HG03457 (cell line): ENCODE data around the gene EYA2.
"Not testable (repeated sequence)": the region's sequence is repeated elsewhere in the genome, so short reads cannot be mapped to it uniquely, and the experiment has no call there.

Experiments used
- ATAC-seq: cut with Tn5 transposase; IDR thresholded peaks from one replicate; pipeline ENCODE4 v1.9.1; 2021; ENCODE audit warnings: moderate number of reproducible peaks; ENCODE audit not compliant: unreplicated experiment

EYA2 gene

DNA sequence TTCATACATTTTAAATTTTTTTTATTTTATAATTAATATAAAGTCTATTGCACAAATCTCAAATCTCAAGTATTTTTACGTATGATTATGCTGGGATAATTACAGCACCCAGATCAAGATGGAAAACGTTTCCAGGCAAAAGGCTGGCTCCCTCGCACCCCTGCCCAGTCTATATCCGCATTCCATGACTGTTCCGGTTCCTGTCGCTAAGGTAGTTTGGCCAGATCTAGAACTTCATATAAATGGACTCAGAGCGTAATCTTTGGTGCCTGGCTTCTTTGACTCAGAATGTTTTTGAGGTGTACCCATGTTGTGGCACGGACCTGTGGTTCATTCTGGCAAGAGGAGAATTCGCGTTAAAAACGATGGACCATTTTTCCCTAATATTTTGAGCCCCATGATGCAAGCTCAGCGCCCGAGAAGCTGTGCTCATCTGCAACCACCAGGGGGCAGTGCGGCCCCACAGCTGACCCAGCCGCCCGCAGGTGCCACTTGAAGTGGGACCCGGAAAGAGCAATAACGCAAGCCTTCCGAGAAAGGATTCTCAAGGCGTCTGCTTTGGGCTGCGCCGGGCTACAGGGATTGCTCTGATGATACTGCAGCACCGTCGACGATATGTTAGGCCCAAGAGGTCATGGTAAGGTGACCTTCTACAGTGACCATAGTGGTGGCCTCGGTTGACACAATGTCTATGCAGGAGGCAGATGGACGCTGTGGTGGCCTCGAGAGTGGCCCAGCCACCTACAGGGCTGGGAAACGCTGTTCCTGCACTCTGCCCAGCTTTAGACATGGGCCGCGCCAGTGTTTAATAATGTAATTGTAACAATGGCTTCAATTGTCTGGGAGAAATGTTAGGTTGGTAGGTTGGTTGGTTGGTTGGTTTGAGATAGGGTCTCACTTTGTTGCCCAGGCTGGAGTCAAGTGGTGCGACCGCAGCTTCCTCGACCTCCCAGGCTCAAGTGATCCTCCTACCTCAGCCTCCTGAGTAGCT, 301.7 kb downstream of the EYA2 start:
- ATAC-seq, result no peak

DNA sequence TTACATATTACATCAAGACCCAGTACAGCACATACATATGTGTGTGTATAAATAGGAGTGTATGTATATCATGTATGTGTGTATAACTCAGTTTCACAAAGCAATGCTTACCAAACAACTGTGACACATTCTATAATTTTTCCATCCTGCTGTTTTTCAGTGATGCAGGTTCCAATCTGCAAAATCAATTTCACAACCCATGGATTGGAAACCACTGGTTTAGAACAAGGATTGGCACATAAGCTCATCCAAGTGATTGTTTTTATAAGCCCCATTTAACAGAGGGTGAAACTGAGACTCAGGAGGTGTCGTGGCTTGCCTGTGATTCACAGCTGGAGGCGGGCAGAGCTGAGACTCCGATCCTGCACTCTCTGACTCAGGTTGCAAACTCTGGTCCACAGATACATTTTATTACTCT, 303.6 kb downstream of the EYA2 start:
- no peak for ATAC-seq

DNA sequence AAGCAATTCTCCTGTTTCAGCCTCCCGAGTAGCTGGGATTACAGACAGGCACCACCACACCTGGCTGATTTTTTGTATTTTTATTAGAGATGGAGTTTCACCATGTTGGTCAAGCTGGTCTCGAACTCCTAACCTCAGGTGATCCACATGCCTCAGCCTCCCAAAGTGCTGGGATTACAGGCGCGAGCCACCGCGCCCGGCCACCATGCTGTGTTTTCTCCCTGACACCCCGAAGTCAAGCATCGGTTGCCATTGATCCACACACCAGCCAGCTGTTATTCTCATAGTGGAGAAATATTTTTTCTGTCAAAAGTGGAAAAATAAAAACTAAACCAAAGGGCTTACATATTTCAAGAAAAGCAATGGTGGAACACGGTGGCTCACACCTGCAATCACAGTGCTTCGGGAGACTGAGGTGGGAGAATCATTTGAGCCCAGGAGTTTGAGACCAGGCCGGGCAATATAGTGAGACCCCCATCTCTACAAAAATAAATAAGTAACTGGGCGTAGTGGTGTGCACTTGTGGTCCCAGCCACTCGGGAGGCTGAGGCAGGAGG, 304.4 kb downstream of the EYA2 start:
- ATAC-seq, result no peak

DNA sequence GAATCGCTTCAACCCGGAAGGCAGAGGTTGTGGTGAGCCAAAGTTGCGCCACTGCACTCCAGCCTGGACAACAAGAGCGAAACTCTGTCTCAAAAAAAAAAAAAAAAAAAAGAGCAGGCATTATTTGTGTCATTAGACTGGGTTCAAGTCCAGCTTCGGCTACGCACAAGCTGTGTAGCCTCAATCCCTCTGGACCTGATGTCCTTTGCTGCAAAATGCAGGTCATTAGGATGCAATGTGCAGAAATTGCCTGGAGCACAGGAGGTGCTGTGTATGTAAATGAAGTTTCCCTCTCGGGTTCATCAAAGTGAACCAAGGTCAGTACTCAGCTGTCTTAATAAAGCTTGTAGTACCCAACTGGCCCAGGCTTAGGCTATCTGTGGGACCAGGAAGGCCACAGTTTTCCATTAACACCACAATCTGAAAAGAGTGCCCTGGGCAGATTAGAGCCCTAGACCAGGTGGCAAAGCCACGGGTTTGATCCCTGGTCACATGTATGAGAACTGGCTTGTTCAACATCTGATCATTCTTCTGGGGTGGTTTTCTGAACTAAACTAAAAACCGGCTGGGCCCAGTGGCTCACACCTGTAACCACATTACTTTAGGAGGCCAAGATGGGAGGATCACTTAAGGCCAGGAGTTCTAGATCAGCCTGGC, 306.6 kb downstream of the EYA2 start:
- no peak for ATAC-seq

DNA sequence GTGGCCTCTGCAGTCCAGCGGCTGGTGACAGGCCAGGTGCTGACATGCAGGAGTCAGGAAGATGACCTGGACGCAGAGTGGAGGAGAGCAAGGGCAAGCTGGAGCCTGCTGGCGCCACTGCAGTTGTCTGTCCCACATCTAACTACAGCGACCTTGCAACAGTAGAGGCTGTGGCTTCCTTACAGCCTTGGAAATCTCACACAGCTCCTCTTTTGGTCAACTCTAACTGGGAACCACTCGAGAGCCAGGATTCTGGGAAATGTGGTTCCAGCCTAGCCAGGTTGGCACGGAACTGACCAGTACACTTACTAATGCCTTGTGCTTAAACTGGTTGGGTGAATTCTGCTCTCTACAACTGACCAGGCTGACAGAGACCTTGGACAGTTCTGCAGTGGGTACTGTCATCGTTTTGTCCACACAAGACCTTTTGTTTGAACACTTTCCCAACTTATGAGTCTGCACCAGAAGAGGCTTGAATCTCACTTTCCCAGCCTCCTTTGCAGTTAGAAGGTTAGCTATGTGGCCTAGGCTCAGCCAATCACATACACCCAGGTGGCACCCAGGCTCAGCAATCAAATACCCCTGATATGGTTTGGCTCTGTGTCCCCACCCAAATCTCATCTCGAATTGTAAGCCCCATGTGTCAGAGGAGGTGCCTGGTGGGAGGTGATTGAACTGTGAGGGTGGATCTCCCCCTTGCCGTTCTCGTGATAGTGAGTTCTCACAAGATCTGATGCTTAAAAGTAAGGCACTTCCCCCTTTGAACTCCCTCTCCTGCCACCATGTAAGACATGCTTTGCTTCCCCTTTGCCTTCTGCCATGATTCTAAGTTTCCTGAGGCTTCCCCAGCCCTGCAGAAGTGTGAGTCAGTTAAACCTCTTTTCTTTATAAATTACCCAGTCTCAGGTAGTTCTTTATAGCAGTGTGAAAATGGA, 308.4 kb downstream of the EYA2 start:
- ATAC-seq, result no peak

DNA sequence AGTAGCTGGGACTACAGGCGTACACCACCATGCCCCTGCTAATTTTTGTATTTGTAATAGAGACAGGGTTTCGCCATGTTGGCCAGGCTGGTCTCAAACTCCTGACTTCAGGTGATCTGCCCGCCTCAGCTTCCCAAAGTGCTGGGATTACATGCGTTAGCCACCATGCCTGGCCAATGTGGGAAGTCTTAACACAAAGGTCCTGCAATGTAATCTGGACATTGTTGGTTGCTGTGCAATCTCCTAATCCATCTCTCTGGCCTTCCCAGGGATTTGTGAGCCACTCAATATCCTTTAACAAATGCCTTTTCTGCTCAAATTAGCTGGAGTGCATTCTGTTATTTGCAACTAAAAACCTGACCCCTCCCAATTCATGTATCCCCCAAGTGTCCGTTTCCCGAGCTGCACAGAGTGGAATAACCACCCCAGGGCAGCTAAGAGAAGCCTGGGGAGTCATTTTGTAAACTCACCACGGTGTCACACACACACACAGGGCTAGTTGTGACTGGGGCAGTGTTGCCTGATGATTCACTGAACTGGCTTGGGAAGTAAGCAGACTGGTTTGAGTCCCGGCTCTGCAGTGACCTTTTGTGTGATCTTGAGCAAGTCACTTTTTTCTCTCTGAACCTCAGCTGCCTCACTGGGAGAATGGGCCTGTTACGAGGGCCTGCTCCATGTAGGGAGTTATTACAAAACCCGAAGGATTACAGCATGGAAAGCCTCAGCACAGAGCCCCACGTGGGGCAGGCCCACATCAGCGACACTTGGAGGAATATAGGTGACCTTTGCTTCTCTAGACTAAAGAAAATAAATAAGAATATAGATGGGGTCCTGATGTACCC, 309.6 kb downstream of the EYA2 start:
- no peak for ATAC-seq

DNA sequence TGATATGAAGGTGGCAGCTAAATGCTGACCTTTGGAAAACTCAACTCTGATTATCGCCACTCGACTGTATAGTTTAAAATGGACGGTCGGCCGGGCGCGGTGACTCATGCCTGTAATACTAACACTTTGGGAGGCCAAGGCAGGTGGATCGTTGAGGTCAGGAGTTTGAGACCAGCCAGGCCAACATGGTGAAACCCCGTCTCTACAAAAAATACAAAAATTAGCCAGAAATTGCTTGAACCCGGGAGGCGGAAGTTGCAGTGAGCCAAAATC, 310.1 kb downstream of the EYA2 start:
- ATAC-seq, result not testable (repeated sequence)

DNA sequence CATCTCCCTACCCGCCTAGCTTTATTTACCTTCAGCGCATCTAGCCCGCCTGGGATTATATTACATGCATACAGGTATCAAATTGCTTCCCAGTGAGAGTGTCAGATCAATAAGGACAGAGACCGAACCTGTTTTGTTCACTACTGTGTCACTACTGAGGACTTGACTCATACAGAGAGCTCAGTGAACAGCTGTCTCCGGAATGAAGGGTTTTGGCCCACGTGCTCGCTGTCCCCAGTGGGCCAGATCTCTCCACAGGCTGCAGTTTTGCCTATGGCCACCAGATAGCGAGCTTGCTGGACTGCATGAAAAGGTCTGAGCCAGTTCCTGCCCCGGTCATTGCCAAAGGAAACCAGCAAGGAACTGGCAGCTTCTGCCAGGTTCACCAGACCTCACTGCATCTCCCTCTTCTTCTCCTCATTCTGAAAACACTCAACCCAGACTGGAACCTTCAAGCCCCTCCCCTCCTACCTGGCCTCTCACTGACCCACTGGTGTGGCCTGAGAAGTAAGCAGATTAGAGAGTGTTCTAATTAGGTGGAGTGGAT, 311.0 kb downstream of the EYA2 start:
- no peak for ATAC-seq

DNA sequence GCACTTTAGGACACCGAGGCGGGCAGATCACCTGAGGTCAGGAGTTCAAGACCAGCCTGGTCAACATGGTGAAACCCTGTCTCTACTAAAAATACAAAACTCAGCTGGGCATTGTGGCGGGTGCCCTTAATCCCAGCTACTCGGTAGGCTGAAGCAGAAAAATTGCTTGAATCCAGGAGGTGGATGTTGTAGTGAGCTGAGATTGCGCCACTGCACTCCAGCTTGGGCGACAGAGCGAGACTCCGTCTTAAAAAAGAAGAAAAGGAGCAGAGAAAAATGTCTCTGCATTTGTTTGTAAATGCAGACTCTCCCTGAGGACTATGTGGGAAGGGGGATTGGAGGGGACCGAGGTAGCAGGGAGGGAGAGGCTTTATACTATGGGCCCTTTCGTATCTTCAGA, 311.9 kb downstream of the EYA2 start:
- not testable (repeated sequence) for ATAC-seq

DNA sequence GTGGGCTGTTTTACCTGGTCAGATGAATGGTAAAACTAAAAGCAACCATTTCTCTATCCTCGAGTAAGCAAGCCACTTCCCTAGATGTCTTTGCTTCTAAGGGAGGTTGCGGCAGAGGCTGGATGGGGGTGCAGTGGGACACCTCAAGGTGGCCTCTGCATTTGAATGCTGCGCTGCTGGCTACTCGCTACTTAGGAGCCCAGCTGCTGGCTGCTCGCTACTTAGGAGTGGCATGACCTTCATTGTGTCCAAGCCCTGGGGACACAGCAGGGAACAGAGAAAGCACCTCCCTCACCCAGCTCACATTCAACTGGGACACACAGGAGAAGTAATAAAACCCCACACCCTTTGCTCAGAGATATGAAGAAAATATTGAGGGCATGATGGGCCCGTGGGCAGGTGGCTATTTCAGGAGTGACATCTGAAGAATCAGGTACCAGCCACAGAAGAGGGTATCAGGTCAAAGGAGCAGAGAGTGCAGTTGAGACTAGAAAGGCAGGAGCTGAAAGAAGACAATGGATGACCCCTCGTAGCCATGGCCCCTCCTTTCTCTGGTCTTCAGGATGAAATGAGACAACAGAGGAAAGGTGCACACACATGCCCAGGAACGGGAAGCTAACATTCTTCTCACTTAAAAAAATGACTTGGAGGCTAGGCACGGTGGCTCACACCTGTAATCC, 312.5 kb downstream of the EYA2 start:
- ATAC-seq, result no peak

DNA sequence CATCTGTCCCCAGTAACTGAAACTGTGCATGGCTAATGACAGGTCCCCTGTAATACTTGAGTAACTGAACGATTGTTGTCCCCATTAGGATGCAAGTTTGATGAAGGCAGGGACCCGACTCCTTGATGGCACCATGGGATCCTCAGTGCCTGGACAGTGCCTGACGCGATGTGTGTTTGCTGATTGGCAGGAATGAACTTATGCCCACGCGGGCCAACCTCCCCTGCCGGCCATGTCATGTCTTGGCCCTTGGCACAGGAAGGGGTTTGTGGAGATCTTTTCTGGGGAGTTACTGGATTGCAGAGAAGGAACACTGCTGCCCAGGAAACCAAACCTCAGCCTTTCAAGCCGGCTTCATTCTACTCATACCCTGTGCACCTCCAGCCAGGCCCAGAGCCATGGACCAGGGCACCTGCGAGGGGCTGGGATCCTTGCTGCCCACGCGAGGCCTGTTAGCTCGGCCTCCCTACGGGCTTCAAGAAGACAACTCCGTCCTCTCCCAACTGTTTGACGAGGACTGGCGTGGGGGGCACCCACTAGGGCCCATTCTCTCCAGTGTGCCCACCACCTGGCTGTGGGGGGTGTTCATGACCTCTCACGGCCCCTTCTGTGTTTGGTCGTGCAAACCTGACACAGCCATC, 314.0 kb downstream of the EYA2 start:
- ATAC-seq, result no peak

DNA sequence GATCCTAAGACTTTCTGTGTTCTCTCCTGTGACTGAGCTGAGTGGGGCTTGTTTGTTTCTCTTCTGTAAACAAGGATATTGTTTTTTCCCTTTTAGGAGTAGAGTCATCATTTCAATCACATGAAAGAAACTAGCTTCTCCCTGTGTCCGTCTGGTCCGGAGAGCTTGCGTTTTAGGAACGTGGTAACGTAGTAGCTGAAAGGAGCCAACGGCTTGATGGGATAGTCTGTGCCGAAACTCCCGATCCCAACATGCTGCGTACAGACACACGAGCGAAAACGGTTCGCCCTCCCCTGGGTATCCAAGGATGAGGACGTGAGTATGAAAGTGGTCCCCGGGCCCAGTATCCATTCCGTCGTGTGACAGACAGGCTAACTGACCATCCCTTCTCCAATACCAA, 315.3 kb downstream of the EYA2 start:
- ATAC-seq, result no peak

DNA sequence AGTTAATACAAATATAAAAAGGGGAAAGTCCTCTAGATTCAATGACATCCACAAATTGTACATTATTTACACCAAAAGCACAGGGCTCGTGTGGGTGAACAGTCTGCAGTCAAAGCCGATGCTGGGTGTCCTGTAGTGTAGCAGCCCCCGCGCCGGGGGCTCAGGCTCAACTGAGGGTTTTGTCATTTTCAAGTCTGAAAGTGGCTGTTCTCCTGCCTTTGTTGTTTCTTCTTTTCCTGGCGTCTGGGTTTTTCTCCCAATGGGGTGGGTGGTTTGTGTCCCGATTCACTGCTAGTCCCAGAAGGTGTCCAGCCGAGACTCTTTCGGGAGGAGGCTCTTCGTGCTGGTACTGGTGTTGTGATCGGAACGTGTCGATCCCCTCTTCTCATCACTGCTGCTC, 315.8 kb downstream of the EYA2 start:
- ATAC-seq, result no peak

DNA sequence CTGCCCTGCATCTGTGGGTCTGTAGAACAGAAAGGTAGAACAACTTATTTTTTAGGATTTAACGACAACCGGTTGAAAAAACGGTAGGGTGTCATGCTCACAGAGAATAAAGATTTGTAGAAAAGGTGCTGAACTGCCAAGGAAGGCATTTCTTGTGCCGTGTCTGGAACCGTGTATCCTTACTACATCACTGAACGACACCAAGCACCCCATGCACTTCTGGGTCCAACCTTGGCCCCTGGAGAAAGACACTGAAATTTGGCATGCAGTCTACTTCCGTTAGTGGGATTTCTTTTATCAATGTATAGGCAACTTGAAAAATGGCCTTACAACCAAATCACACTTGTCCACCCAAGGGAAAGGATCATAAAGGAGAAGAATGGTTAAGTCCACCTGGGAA, 316.4 kb downstream of the EYA2 start:
- ATAC-seq, result no peak

DNA sequence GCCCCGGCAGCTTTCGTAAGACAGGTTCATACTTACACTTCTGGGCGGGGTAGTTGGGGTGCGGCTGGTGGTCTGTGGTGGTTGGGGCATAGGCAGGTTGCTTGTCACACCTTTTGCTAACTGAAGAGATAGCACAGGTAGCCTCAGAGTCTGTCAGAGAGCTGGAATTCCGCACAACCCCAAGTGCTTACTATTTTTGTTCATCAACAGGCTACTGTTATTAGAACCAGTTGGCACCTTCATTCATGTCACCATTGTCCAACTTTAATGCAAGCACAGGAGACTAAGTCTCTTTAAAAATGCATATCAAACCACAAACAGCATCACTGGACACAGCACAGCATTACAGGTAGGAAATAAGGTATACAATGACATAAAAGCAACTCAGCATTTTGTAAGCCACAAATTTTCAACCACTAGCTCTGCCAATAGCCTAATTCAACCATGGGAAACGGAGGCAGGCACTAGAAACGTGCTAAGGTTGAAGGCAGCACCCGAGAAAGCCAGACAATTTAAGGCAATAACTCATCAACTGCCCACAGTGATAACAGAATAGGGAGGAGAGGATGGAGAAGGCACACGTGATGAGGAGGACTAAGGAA, 318.1 kb downstream of the EYA2 start:
- ATAC-seq, result no peak

DNA sequence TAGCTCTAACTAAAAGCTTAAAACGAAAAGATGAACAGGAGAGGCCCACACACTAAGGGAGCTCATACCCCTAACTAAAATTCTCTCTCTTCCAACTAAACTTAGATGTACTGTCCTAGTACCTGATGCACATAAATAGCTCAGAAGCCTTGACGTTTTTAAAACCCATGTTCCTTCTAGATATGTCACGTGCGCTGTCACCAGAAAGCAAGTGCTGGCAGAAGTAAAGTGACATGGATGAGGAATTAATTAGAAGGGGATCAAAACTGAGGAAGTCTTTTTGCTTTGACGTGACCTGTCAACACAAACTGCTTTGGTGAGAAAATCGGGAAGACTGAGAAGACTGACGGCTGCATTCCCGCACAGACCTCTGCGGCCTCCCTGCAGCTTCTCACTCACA, 319.3 kb downstream of the EYA2 start:
- no peak for ATAC-seq

DNA sequence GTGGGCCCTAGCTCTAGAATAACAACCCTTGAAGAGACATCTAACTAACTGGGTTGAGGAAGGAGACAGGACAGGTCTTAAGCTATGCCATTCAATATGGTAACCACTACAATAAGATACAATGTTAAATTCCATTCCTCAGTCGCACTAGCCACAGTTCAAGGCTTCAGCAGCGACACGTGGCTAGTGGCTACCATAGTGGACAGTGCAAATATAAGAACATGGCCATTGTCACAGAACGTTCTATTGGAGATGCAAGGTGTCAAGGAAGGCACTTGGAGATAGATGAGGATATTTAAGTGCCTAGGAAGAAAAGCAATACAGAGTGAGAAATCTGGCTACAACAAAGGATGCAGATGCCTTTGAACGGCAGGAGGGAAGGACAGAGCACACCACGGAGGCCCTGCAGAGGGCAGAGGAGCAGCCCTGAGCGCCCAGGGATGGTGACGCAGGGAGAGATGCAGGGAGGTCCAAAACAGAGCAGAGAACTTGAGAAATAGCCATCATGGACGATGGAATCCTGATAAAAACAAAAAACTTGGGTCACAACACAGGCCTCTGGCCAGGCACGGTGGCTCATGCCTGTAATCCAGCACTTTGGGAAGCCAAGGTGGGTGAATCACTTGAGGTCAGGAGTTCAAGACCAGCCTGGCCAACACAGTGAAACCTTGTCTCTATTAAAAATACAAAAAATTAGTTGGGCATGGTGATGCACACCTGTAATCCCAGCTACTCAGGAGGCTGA, 321.2 kb downstream of the EYA2 start:
- no peak for ATAC-seq
